ENCODE data around the gene PRKCH.

The PRKCH gene

DNA sequence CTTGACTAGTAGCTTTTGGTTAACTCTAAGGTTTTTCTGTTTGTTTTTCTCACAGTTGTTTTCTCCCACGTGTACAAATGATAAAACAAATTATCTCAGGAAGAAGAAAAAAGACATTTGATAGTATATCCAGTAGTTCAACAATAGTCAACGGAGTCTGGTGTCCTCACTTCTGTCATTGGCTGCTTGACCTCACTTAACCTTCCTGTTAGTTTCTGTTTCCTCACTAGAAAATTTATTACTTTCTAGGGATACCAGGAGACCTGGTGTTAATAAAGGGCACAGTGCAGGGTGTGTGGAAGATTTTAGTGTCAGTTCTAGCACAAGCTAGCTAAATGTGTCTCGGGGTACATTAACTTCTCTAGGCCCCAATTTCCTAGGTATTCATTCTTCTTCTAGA is 116.0 kb downstream of the PRKCH start:
- Histone ChIP-seq H3K9me3 (ENCODE audit: control insufficient read depth, low read length) (no peaks in the 10 kb centered on the region), H3K27ac (ENCODE audit: insufficient read depth, low read length, poor library complexity, severe bottlenecking) (peak overlapping the region; percentile 59), H3K27me3 (replicated peaks; ENCODE audit: control insufficient read depth, insufficient read depth, low read length, poor library complexity, severe bottlenecking) (no peaks in the 10 kb centered on the region), H3K4me1 (ENCODE audit: control insufficient read depth, insufficient read depth, low read length, poor library complexity, severe bottlenecking) (peaks cover 45% of the 10 kb centered on the region), H3K4me3 (ENCODE audit: insufficient read depth, low read depth, low read length, poor library complexity, severe bottlenecking) (no peak overlapping the region), H3K36me3 (ENCODE audit: control insufficient read depth, insufficient read depth, low read length) (no peaks in the 10 kb centered on the region)
- DNase-seq = no peak

DNA sequence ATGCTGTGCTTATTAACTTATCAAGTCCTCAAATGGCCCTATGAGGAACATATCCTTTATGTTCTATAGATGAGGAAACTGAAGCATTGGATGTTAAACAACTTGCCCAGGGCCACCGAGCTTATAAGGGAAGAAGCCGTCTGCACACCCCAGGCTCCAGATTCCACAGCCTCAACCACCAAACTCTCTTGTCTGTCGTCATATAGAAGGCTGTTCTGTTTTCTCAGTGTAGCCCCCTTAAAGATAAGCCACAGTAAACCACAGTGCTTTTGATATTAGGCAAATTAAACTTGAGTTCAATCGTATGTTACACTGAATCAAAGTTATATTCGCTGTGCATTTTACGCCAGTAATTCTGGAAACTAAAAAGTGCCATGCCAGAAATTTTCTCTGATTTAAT is 116.7 kb downstream of the PRKCH start:
- DNase-seq = no peak
- peak overlapping the region; percentile 60 for H3K27ac ChIP-seq (ENCODE audit: insufficient read depth, low read length, poor library complexity, severe bottlenecking)

DNA sequence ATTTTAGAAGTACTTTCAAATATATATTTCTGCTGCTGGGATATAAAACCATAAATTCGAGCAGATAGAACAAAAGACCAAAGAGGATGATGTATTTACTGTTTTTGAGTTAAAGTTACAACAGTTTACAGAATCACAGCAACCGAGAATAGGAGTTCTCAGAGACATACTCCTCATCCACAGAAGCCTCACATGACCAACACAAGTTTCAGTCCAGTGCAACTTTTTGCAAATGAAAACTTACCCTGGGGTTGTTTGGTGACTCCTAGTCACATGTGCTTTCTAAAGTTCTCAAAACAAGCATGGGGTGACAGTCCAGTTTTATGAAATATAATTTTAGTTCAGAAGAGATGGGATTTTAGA is 117.1 kb downstream of the PRKCH start:
- DNase-seq = no peak
- Histone ChIP-seq H3K9me3 (ENCODE audit: control insufficient read depth, low read length) (no peaks in the 10 kb centered on the region), H3K36me3 (ENCODE audit: control insufficient read depth, insufficient read depth, low read length) (no peaks in the 10 kb centered on the region), H3K27me3 (replicated peaks; ENCODE audit: control insufficient read depth, insufficient read depth, low read length, poor library complexity, severe bottlenecking) (no peaks in the 10 kb centered on the region), H3K4me3 (ENCODE audit: insufficient read depth, low read depth, low read length, poor library complexity, severe bottlenecking) (no peak overlapping the region), H3K27ac (ENCODE audit: insufficient read depth, low read length, poor library complexity, severe bottlenecking) (peak overlapping the region; percentile 60), H3K4me1 (ENCODE audit: control insufficient read depth, insufficient read depth, low read length, poor library complexity, severe bottlenecking) (peaks cover 50% of the 10 kb centered on the region)

More for the DNA sequence above, 116.7 kb downstream of the PRKCH start:
- no peak overlapping the region for H3K4me3 ChIP-seq (ENCODE audit: insufficient read depth, low read depth, low read length, poor library complexity, severe bottlenecking)
- no peaks in the 10 kb centered on the region for H3K27me3 ChIP-seq (replicated peaks; ENCODE audit: control insufficient read depth, insufficient read depth, low read length, poor library complexity, severe bottlenecking)
- peaks cover 51% of the 10 kb centered on the region for H3K4me1 ChIP-seq (ENCODE audit: control insufficient read depth, insufficient read depth, low read length, poor library complexity, severe bottlenecking)
- H3K36me3 ChIP-seq (ENCODE audit: control insufficient read depth, insufficient read depth, low read length) = no peaks in the 10 kb centered on the region
- no peaks in the 10 kb centered on the region for H3K9me3 ChIP-seq (ENCODE audit: control insufficient read depth, low read length)

DNA sequence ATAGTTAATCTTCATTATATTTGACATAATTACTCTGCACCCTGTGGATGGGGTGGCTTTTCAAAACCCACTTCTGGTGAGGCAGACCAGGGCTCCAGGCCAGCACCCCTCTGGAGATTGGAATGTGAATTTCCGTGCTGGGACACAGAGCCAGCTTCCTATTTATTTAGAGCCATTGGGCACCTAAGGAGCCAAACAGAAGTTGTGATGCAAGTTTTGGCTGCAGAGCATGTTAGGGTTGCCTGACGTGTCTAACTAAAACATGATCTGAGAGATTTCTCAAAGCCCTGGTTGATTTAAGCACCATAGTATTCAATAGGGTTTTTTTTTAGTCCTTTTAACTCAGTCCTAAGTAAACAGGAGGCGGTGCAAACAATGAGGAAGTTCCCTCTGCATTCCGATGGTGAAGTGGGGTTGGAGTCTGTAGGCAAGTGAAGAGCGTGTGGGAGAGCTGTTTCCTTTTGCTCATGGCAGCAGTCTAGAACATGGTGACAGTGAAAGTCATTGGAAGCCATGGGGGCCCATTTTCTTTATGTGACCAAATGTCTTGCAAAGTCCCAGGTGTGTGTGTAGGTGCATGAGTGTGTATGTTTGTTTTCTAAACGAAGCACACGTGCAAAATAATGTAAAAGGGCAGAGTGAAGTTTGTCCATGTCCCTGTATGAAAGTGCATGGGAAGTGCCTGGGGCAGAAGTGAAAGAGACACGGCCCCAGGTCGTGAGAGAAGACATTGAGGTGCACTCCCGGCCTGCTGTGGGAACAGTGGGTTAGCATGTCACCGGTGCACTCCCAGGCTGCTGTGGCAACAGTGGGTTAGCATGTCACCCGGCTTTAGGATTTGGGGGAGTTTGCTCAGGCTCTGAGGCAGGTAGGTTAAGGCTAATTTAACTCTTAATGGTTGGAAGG is 117.7 kb downstream of the PRKCH start:
- Histone ChIP-seq H3K4me1 (ENCODE audit: control insufficient read depth, insufficient read depth, low read length, poor library complexity, severe bottlenecking) (peaks cover 47% of the 10 kb centered on the region), H3K27me3 (replicated peaks; ENCODE audit: control insufficient read depth, insufficient read depth, low read length, poor library complexity, severe bottlenecking) (no peaks in the 10 kb centered on the region), H3K36me3 (ENCODE audit: control insufficient read depth, insufficient read depth, low read length) (no peaks in the 10 kb centered on the region), H3K27ac (ENCODE audit: insufficient read depth, low read length, poor library complexity, severe bottlenecking) (peak overlapping the region; percentile 60), H3K4me3 (ENCODE audit: insufficient read depth, low read depth, low read length, poor library complexity, severe bottlenecking) (peak overlapping the region; percentile 10), H3K9me3 (ENCODE audit: control insufficient read depth, low read length) (no peaks in the 10 kb centered on the region)
- peak in 1 of 3 donors; percentile 23 for DNase-seq

DNA sequence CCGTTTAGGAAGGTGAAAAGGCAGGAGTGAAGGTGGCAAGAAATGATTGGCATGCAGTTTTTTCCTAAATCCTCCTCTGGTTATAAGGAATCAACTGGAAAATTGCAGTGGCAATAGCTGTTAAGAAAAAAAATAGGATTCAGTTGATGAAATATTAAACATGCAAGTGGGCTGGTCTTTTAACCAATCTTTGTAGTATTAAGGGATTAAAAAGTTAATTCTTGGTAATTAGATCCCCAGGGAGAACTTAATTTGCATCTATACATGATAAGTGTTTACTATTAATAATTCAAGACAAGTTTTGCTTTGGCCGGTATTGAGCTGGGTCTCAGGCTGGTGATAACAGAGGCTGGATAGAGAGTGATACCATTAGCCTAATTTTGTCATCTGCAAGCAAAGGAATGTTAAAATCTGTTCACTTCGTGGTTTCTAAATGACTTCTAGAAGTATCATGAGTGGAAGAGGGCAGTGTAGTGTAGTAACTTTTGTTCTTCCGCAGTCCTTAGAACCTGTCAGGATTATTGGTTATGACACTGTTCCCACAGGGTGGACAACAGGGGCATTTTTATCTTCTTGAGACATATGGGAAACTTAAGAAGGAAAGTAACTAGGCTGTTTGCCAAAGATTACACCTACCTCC is 118.5 kb downstream of the PRKCH start:
- Histone ChIP-seq H3K27ac (ENCODE audit: insufficient read depth, low read length, poor library complexity, severe bottlenecking) (peak overlapping the region; percentile 60), H3K9me3 (ENCODE audit: control insufficient read depth, low read length) (no peaks in the 10 kb centered on the region), H3K4me3 (ENCODE audit: insufficient read depth, low read depth, low read length, poor library complexity, severe bottlenecking) (no peak overlapping the region), H3K4me1 (ENCODE audit: control insufficient read depth, insufficient read depth, low read length, poor library complexity, severe bottlenecking) (peaks cover 53% of the 10 kb centered on the region), H3K27me3 (replicated peaks; ENCODE audit: control insufficient read depth, insufficient read depth, low read length, poor library complexity, severe bottlenecking) (no peaks in the 10 kb centered on the region), H3K36me3 (ENCODE audit: control insufficient read depth, insufficient read depth, low read length) (no peaks in the 10 kb centered on the region)
- no peak for DNase-seq

DNA sequence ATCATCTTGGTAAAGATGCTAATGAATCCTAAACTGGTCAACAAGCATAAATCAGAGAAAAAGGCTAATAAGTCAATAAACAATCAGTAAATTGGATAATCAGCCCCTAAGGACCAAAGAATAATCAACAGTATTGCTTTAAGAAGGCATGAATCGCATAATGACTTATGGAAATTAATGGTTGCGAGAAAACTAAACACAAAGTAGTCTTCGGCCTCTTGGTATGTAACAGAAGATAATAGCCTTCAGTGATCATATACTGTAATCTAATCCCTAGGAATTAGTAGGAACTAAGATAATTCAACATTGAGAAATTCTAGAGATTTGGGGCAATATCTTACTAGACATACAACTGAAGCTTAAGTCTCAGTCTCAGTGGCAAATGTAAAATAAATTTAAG is 122.1 kb downstream of the PRKCH start:
- H3K36me3 ChIP-seq (ENCODE audit: control insufficient read depth, insufficient read depth, low read length) = peaks cover 4% of the 10 kb centered on the region
- no peaks in the 10 kb centered on the region for H3K9me3 ChIP-seq (ENCODE audit: control insufficient read depth, low read length)
- no peak for DNase-seq
- peak overlapping the region; percentile 51 for H3K27ac ChIP-seq (ENCODE audit: insufficient read depth, low read length, poor library complexity, severe bottlenecking)
- peaks cover 63% of the 10 kb centered on the region for H3K4me1 ChIP-seq (ENCODE audit: control insufficient read depth, insufficient read depth, low read length, poor library complexity, severe bottlenecking)
- no peak overlapping the region for H3K4me3 ChIP-seq (ENCODE audit: insufficient read depth, low read depth, low read length, poor library complexity, severe bottlenecking)
- H3K27me3 ChIP-seq (replicated peaks; ENCODE audit: control insufficient read depth, insufficient read depth, low read length, poor library complexity, severe bottlenecking) = no peaks in the 10 kb centered on the region

DNA sequence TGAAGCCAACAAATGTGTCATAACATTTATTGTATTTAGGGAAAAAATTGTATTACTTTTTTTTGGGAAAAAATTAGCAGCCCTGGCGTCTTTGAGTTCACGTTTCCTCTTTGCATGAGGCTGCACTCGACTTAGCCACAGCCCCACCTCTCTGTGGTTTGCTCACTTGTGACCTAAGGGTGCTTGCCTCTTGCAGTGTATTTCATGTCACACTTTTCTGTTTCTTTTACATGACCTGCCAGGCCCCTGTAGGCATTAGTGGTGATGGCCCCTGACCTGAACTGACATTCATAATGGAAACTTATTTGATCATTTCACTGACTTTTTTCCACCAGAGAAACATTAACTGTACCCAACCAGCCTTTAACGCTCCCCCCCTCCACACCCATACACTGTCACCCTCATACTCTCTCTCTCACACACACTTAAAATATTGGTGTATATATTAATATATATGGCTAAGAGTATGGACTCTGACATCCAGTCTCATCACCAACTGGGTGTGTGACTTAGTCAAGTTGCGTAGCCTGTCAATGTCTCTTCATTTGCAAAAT is 122.9 kb downstream of the PRKCH start:
- peak; percentile 44 to 52 (median 51) for DNase-seq

DNA sequence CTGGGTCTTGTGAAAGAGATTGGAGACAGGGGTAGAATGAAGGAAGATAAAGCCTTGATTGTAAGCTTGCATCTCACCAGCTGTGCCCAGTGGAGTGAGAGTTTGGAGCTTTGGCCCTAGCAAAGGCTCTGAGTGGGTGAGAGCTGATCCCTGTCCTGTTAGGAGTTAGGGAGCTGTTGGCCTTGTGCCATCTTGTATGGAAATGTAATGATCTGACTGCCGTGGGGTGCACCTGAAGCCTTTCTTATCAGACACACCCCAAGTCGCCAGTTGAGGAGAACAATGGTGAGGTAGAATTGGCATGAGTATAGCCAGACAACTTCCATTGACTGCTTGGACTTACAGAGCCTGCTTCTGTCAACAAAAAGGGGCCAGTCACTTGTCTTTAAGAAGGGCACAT is 130.1 kb downstream of the PRKCH start:
- peaks cover 32% of the 10 kb centered on the region for H3K36me3 ChIP-seq (ENCODE audit: control insufficient read depth, insufficient read depth, low read length)
- no peak for DNase-seq
- H3K4me1 ChIP-seq (ENCODE audit: control insufficient read depth, insufficient read depth, low read length, poor library complexity, severe bottlenecking) = peaks cover 83% of the 10 kb centered on the region
- H3K27me3 ChIP-seq (replicated peaks; ENCODE audit: control insufficient read depth, insufficient read depth, low read length, poor library complexity, severe bottlenecking) = no peaks in the 10 kb centered on the region
- H3K27ac ChIP-seq (ENCODE audit: insufficient read depth, low read length, poor library complexity, severe bottlenecking) = peak overlapping the region; percentile 56
- no peaks in the 10 kb centered on the region for H3K9me3 ChIP-seq (ENCODE audit: control insufficient read depth, low read length)
- no peak overlapping the region for H3K4me3 ChIP-seq (ENCODE audit: insufficient read depth, low read depth, low read length, poor library complexity, severe bottlenecking)

More for the DNA sequence above, 122.9 kb downstream of the PRKCH start:
- Histone ChIP-seq H3K27me3 (replicated peaks; ENCODE audit: control insufficient read depth, insufficient read depth, low read length, poor library complexity, severe bottlenecking) (no peaks in the 10 kb centered on the region), H3K36me3 (ENCODE audit: control insufficient read depth, insufficient read depth, low read length) (peaks cover 4% of the 10 kb centered on the region), H3K4me3 (ENCODE audit: insufficient read depth, low read depth, low read length, poor library complexity, severe bottlenecking) (no peak overlapping the region), H3K9me3 (ENCODE audit: control insufficient read depth, low read length) (no peaks in the 10 kb centered on the region), H3K27ac (ENCODE audit: insufficient read depth, low read length, poor library complexity, severe bottlenecking) (peak overlapping the region; percentile 51), H3K4me1 (ENCODE audit: control insufficient read depth, insufficient read depth, low read length, poor library complexity, severe bottlenecking) (peaks cover 62% of the 10 kb centered on the region)

DNA sequence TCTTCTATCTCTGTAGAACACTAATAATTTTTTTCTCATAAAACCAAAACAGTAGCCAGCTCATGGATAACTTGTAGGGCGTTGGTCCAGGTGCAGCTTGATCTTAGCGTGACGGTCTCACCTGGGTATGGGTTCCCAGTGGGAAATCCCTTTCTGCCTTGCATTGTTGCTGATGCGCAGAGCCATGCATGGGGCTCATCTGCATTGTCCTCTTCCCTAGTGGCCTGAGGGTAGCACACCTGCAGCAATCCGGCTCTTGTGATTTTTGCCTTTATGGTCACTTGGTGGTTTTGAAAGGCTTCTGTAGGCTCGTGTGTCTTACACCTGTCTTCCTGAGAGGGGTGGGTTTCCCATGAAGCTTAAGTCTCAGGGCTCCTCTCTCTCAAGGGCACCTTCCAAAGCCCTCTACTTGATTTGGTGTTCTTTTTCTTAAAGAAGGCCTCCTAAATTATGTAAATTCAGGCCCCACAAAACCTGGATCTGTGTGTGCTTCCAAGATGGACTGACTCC is 130.6 kb downstream of the PRKCH start:
- Histone ChIP-seq H3K27me3 (replicated peaks; ENCODE audit: control insufficient read depth, insufficient read depth, low read length, poor library complexity, severe bottlenecking) (no peaks in the 10 kb centered on the region), H3K9me3 (ENCODE audit: control insufficient read depth, low read length) (no peaks in the 10 kb centered on the region), H3K4me1 (ENCODE audit: control insufficient read depth, insufficient read depth, low read length, poor library complexity, severe bottlenecking) (peaks cover 82% of the 10 kb centered on the region), H3K36me3 (ENCODE audit: control insufficient read depth, insufficient read depth, low read length) (peaks cover 35% of the 10 kb centered on the region), H3K4me3 (ENCODE audit: insufficient read depth, low read depth, low read length, poor library complexity, severe bottlenecking) (peak overlapping the region; percentile 9), H3K27ac (ENCODE audit: insufficient read depth, low read length, poor library complexity, severe bottlenecking) (peak overlapping the region; percentile 56)
- DNase-seq = no peak

DNA sequence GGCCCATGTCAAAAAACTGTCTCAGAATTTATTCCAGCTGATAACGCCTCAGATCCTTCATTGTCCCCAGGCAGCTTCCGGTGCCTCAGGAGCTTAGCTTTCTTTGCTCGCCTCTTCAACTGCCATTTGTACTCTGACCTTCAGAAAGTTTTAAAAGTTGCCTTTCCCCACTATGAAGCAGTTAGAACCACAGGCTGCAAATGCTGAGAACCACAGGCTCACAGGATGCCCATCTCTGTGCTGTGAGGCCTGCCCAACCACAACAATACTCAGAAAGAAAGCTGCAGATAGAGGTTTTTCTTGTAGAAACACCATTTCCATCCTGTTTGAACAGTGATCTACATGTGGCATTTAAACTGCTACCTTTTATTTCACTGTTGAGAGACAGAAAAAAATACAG is 131.1 kb downstream of the PRKCH start:
- DNase-seq = peak in 2 of 3 donors; percentile 20 to 25
- H3K27ac ChIP-seq (ENCODE audit: insufficient read depth, low read length, poor library complexity, severe bottlenecking) = peak overlapping the region; percentile 56
- peak overlapping the region; percentile 9 for H3K4me3 ChIP-seq (ENCODE audit: insufficient read depth, low read depth, low read length, poor library complexity, severe bottlenecking)
- H3K4me1 ChIP-seq (ENCODE audit: control insufficient read depth, insufficient read depth, low read length, poor library complexity, severe bottlenecking) = peaks cover 80% of the 10 kb centered on the region
- no peaks in the 10 kb centered on the region for H3K9me3 ChIP-seq (ENCODE audit: control insufficient read depth, low read length)
- H3K36me3 ChIP-seq (ENCODE audit: control insufficient read depth, insufficient read depth, low read length) = peaks cover 40% of the 10 kb centered on the region
- H3K27me3 ChIP-seq (replicated peaks; ENCODE audit: control insufficient read depth, insufficient read depth, low read length, poor library complexity, severe bottlenecking) = no peaks in the 10 kb centered on the region
